Calu3 (cell line): ENCODE results near the gene PAOX. TPM values are rescaled to one million over a fixed set of nuclear protein-coding genes. Genes with fewer than 3 reads are reported as not detected.
A peak's percentile ranks its signal among the peaks of the same experiment; 100 is the strongest.

Experiments
- BruUV-seq: library from RNA; stranded (reverse); fragments of 400-500 nt; replicated peaks from 2 replicates; lab custom pipeline; 2021; lab: Mats Ljungman, UMichigan
- CTCF ChIA-PET: fragments of 300-600 bp; sonication (Branson Sonifier 250); formaldehyde crosslinking; loops from one replicate; lab custom pipeline; 2022; ENCODE audit warnings: antibody characterized with exemption; lab: Charles Lee
- DNase-seq: peaks from one replicate; pipeline ENCODE4 v3.0.0; 2022
- H3K27ac Mint-ChIP-seq: one replicate; pipeline ENCODE4 v1.8.0; 2022; ENCODE audit warnings: mixed read lengths; ENCODE audit not compliant: unreplicated experiment
- H3K27me3 Mint-ChIP-seq: one replicate; pipeline ENCODE4 v1.8.0; 2022; ENCODE audit warnings: mixed read lengths; ENCODE audit not compliant: unreplicated experiment
- H3K36me3 Mint-ChIP-seq: one replicate; pipeline ENCODE4 v1.8.0; 2022; ENCODE audit warnings: mild to moderate bottlenecking, moderate library complexity, mixed read lengths; ENCODE audit not compliant: insufficient read depth, unreplicated experiment
- H3K4me1 Mint-ChIP-seq: one replicate; pipeline ENCODE4 v1.8.0; 2022; ENCODE audit warnings: mild to moderate bottlenecking, low read depth, mixed read lengths; ENCODE audit not compliant: unreplicated experiment
- H3K4me3 Mint-ChIP-seq: one replicate; pipeline ENCODE4 v1.8.0; 2022; ENCODE audit warnings: mild to moderate bottlenecking, low read depth, moderate library complexity, mixed read lengths; ENCODE audit not compliant: unreplicated experiment
- H3K9me3 Mint-ChIP-seq: one replicate; pipeline ENCODE4 v1.8.0; 2022; ENCODE audit warnings: low read depth, mixed read lengths; ENCODE audit not compliant: unreplicated experiment
- intact Hi-C: fragments of 100-400 bp; cut with micrococcal nuclease; formaldehyde crosslinking; loops from one replicate; pipeline ENCODE4 v1.10.0; 2022; ENCODE audit not compliant: unreplicated experiment
- total RNA-seq: library from RNA; stranded (reverse); gene quantifications from 2 replicates; pipeline ENCODE4 v1.2.3, GENCODE V29; 2022
- TF ChIP-seq, protein P1 (sequence below): fragments of 200-600 bp; IDR thresholded peaks from one replicate; pipeline ENCODE4 v1.8.0; 2022; ENCODE audit warnings: antibody characterized with exemption; ENCODE audit not compliant: unreplicated experiment

Gene PAOX
- total RNA-seq, 1 experiment from 2014 or later: 2.9 TPM

DNA sequence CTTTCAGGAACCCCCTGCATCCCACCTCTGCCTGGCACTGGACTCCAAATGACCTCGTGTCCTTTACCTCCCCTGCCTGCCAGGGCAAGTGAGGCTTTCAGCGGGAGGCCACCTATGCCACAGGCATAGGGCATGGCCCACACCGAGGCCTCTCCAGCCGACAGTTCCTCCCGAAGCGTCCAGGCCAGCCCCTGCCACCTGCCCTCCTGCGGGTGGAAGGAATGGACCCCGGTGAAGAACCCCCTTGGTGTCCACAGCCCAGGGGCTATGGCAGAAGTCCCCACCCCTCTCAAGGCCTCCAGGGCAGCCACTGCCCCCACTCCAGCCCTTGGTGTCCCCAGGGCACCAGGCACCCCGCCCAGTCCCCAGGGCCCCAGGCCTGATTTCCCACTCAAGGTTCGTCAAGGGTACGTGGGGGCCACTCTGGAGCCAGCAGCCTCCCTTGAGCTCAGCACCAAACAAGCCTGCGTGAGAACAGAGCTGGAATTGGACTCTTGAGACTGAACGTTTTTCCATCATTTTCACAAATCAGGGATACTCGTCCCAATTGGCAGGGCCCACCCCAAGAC, 24.3 kb upstream of the PAOX start:
- DNase-seq: no peak
- TF ChIP-seq, protein P1, sequence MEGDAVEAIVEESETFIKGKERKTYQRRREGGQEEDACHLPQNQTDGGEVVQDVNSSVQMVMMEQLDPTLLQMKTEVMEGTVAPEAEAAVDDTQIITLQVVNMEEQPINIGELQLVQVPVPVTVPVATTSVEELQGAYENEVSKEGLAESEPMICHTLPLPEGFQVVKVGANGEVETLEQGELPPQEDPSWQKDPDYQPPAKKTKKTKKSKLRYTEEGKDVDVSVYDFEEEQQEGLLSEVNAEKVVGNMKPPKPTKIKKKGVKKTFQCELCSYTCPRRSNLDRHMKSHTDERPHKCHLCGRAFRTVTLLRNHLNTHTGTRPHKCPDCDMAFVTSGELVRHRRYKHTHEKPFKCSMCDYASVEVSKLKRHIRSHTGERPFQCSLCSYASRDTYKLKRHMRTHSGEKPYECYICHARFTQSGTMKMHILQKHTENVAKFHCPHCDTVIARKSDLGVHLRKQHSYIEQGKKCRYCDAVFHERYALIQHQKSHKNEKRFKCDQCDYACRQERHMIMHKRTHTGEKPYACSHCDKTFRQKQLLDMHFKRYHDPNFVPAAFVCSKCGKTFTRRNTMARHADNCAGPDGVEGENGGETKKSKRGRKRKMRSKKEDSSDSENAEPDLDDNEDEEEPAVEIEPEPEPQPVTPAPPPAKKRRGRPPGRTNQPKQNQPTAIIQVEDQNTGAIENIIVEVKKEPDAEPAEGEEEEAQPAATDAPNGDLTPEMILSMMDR: no peak
- H3K27me3 Mint-ChIP-seq: no peaks in the 10 kb centered on the region
- H3K36me3 Mint-ChIP-seq: no peaks in the 10 kb centered on the region
- no peak overlapping the region for H3K4me3 Mint-ChIP-seq
- no peak overlapping the region for H3K27ac Mint-ChIP-seq
- H3K4me1 Mint-ChIP-seq: no peaks in the 10 kb centered on the region
- CTCF ChIA-PET: no interaction called here
- BruUV-seq: no TSS peak
- intact Hi-C loops: no loop called here
- no peaks in the 10 kb centered on the region for H3K9me3 Mint-ChIP-seq

GRCh38 chr10:133355266-133355665, 23.8 kb upstream of the PAOX start:
- no TSS peak for BruUV-seq
- no peaks in the 10 kb centered on the region for H3K27me3 Mint-ChIP-seq
- H3K4me1 Mint-ChIP-seq: no peaks in the 10 kb centered on the region
- TF ChIP-seq, protein P1: no peak
- H3K27ac Mint-ChIP-seq: no peak overlapping the region
- DNase-seq: no peak
- no peaks in the 10 kb centered on the region for H3K36me3 Mint-ChIP-seq
- no peak overlapping the region for H3K4me3 Mint-ChIP-seq
- CTCF ChIA-PET: no interaction called here
- intact Hi-C loops: no loop called here
- H3K9me3 Mint-ChIP-seq: no peaks in the 10 kb centered on the region

- Mint-ChIP-seq H3K9me3 (no peaks in the 10 kb centered on the region), H3K4me1 (no peaks in the 10 kb centered on the region), H3K4me3 (no peak overlapping the region), H3K27me3 (no peaks in the 10 kb centered on the region), H3K36me3 (no peaks in the 10 kb centered on the region), H3K27ac (no peak overlapping the region)
- BruUV-seq: no TSS peak
- TF ChIP-seq, protein P1: no peak
- no peak for DNase-seq
- intact Hi-C loops: no loop called here
- CTCF ChIA-PET: no interaction called here
These were observed 23.1 kb upstream of the PAOX start for GRCh38 chr10:133355991-133356390.

DNA sequence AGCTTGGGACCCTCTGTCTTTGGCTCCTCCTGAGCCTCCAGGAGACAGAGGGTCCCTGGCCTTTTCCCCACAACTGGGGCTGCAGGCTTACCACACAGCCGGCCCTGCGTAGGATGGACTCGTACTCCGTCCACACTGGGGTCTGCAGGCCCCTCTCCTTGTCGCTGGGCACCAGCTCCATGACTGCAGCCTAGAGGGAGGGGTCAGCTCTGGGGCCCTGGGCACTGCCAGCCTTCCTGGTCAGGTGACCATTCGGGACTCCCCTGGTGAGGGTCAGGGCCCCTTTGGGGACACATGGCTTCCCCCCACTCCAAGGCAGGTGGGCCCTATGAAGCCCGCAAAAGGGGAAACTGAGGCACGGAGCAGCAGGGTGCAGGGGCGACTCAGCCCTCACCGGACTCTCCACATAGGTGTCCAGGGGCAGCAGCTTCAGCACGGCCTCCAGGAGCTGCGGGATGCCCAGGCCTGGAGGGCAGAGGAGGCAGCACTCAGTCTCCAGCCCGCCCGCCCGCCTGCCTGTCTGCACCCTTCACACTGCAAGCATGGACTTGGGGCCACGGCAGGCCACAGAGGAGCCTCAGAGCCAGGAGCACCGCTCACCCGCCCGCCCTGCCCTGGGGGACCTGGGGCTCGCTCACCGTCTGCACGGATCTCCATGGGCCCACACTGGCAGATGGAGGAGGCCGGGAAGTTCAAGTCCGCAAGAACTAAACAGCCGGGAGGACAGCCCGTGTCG, 22.3 kb upstream of the PAOX start:
- H3K9me3 Mint-ChIP-seq: no peaks in the 10 kb centered on the region
- peak overlapping the region; percentile 56 for H3K4me3 Mint-ChIP-seq
- DNase-seq: no peak
- CTCF ChIA-PET: no interaction called here
- intact Hi-C loops: no loop called here
- H3K27me3 Mint-ChIP-seq: no peaks in the 10 kb centered on the region
- peaks cover 5% of the 10 kb centered on the region for H3K36me3 Mint-ChIP-seq
- TF ChIP-seq, protein P1: no peak
- no TSS peak for BruUV-seq
- H3K27ac Mint-ChIP-seq: no peak overlapping the region
- H3K4me1 Mint-ChIP-seq: no peaks in the 10 kb centered on the region
